Coronary artery (tissue), 2 donors: ENCODE measurements around the gene GPNMB.

Source experiments
- DNase-seq: peaks from one replicate; pipeline ENCODE4 v3.0.0-alpha.2; 2017; ENCODE audit warnings: low spot score
- H3K27ac ChIP-seq, 2 donors: fragments of 200-600 bp; sonication (generic); one replicate each; pipeline ENCODE4 v1.5.1; 2016 to 2019
- H3K4me3 ChIP-seq: fragments of 200-600 bp; sonication (generic); 2 replicates; pipeline ENCODE4 v1.5.1; 2016; ENCODE audit warnings: mild to moderate bottlenecking, moderate library complexity
- CTCF ChIP-seq: fragments of 200-600 bp; sonication (generic); IDR thresholded peaks from one replicate; pipeline ENCODE4 v1.5.1; 2019; ENCODE audit warnings: antibody characterized with exemption

The GPNMB gene

GRCh38 chr7:23238983-23239652 lies 7.5 kb upstream of the GPNMB start:
- no peak overlapping the region for H3K27ac ChIP-seq
- TF ChIP-seq CTCF: no peak
- no peak overlapping the region for H3K4me3 ChIP-seq
- DNase-seq: no peak

GRCh38 chr7:23239698-23240097 lies 6.9 kb upstream of the GPNMB start:
- TF ChIP-seq CTCF: no peak

GRCh38 chr7:23242321-23242720 lies 4.3 kb upstream of the GPNMB start:
- TF ChIP-seq CTCF: no peak
- Histone ChIP-seq H3K4me3 (no peak overlapping the region), H3K27ac (no peak overlapping the region)
- DNase-seq: no peak

More at GRCh38 chr7:23239698-23240097, 6.9 kb upstream of the GPNMB start:
- H3K4me3 ChIP-seq: no peak overlapping the region
- no peak for DNase-seq
- no peak overlapping the region for H3K27ac ChIP-seq

- no peak overlapping the region for H3K4me3 ChIP-seq
- no peak for DNase-seq
- no peak for TF ChIP-seq CTCF
- H3K27ac ChIP-seq: peak overlapping the region in 1 of 2 donors; percentile 45
Observed at GRCh38 chr7:23242935-23243334, 3.6 kb upstream of the GPNMB start.

GRCh38 chr7:23247046-23247602 lies 549 bp downstream of the GPNMB start:
- no peak for DNase-seq
- Histone ChIP-seq H3K27ac (peak overlapping the region; percentile 74 to 86), H3K4me3 (peak overlapping the region; percentile 72)
- TF ChIP-seq CTCF: no peak

- peak; percentile 78 for DNase-seq
- H3K27ac ChIP-seq: peak overlapping the region; percentile 74 to 86
Observed at GRCh38 chr7:23247603-23248335, 1.2 kb downstream of the GPNMB start.

More at GRCh38 chr7:23247603-23248335, 1.2 kb downstream of the GPNMB start:
- peak overlapping the region; percentile 72 for H3K4me3 ChIP-seq
- TF ChIP-seq CTCF: no peak
